ENCODE data around the gene NMT2.

NMT2 gene

GRCh38 chr10:15181576-15182156 is 13.2 kb upstream of the NMT2 start:
- DNase-seq (ENCODE audit: low spot score): no peak

GRCh38 chr10:15180736-15181135 is 12.2 kb upstream of the NMT2 start:
- DNase-seq (ENCODE audit: low spot score): no peak

DNA sequence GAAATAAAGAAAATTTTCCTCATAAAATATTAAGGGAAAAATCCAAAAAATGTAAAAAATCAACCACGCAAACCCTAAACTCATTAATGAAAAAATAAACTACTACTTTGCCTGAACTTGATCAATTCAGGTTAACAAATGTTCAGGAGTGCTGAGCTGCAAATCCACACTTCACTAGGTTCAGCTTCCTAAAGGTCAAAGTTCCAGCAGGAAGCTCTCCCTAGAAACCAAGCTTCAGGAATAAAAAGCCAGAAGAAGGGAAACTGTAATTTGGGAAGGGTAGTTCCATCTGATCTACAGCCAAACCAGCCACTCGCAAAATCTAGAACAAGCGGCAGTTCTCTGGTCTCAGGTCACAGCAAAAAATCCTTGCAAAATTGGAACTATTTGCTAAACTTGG is 7.8 kb upstream of the NMT2 start:
- no peak for DNase-seq (ENCODE audit: low spot score)

DNA sequence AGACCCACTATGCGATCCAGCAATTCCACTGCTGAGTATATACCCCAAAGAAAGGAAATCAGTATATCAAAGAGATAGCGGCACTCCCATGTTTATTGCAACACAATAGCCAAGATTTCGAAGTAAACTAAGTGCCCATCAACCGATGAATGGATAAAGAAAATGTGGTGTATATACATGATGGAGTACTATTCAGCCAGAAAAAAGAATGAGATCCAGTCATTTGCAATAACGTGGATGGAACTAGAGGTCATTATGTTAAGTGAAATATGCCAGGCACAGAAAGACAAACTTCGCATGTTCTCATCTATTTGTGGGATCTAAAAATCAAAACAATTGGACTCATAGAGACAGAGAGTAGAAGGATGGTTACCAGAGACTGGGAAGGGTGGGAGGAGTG is 7.1 kb upstream of the NMT2 start:
- DNase-seq (ENCODE audit: low spot score): no peak

GRCh38 chr10:15172306-15172840 is 3.9 kb upstream of the NMT2 start:
- no peak for DNase-seq (ENCODE audit: low spot score)

DNA sequence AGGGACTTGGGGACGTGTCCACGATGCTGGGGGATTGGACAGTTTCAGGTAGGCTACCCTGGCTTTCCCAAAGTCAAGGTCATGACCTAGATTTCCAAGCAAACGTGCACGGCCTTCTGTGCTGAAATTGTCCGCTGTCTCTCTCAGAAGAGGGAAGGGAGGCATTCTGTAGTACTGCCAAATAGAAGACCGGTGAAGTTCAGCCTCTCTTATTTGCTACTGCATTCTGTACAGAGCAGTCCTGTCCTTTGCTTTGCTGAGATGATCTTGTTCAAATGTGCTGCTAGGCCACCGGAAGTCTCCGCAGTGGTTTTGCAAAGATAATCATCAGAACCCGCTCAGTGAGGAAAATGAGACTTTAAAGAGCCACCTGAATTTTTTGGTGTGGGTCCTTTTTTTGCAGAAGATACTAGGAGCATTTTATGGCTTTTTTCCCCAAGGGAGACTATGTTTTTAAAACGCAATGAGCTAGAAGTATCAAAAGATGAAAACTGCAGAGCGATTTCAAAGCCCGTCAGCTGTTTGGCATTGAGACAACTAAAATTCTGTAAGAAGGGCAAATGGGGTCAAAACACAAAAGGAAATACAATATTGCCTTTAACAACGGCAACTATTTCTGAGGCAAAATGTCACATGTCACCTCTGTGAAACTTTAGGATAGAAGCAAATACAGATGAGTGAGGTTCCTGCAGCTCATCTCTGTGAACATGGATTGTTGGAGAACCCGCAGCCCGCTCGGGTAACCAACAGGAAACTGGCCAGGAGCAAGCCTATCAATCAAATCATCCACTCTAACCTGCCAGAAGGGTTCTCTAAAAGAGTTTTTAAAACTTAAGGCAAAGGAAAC is 1.3 kb upstream of the NMT2 start:
- DNase-seq (ENCODE audit: low spot score): no peak

DNA sequence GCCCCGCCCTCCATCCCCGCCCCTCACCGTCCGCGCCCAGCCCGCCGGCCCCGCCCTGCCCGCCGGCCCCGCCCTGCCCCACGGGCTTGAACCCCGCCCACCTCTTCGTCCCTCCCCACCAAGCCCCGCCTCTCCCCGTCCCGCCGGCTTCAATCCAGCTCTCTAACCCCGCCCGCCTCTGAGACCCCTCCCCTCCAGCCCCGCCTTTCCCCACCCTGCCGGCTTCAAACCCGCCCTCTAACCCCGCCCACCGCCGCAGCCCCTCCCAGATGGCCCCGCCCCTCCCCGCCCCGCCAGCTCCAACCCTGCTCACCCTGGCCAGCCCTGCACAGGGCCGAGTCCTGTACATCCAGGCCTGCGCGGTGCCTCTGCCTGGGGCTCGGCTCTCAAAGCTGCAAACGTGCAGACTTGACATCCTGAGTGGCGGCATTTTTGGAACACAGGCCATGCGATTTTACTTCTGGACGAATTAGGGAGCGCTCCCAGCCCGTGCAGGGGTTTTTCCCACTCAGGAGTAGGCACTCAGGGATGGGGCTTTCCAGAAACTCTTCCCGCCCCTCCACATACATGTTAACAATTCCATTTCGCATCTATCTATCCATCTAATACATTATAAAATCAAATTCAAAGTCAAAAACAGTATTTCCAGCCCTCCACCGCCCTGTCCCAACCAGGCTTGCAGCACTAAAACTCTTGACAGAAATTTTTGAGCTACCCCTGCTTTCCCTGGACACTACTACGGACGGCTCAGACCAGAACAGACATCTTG is 477 bp upstream of the NMT2 start:
- DNase-seq (ENCODE audit: low spot score): peak; percentile 88

- DNase-seq (ENCODE audit: low spot score): no peak
Measured at GRCh38 chr10:15167411-15168290, 842 bp downstream of the NMT2 start.

GRCh38 chr10:15166325-15166724 is 2.2 kb downstream of the NMT2 start:
- no peak for DNase-seq (ENCODE audit: low spot score)

- DNase-seq (ENCODE audit: low spot score): no peak
Measured at GRCh38 chr10:15163253-15163828, 5.2 kb downstream of the NMT2 start.

GRCh38 chr10:15158972-15159371 is 9.5 kb downstream of the NMT2 start:
- DNase-seq (ENCODE audit: low spot score): no peak

DNA sequence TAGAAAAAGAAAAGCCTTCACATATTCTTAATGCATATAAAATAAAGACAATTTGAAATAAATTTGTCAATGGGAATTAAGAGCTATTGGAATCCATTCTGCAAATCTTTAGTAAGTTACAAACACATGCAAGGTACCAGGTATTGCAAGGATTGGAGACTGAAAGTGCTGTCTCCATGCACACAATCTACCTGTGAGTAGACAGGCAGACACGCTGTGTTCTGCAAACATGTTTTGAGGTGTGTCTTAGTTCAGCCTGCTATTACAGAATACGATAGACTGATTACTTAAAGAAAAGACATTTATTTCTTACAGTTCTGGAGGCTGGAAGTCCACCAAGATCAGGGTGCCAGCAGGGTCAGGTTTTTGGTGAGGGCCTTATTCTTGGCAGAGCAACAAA is 10.0 kb downstream of the NMT2 start:
- DNase-seq (ENCODE audit: low spot score): no peak

DNA sequence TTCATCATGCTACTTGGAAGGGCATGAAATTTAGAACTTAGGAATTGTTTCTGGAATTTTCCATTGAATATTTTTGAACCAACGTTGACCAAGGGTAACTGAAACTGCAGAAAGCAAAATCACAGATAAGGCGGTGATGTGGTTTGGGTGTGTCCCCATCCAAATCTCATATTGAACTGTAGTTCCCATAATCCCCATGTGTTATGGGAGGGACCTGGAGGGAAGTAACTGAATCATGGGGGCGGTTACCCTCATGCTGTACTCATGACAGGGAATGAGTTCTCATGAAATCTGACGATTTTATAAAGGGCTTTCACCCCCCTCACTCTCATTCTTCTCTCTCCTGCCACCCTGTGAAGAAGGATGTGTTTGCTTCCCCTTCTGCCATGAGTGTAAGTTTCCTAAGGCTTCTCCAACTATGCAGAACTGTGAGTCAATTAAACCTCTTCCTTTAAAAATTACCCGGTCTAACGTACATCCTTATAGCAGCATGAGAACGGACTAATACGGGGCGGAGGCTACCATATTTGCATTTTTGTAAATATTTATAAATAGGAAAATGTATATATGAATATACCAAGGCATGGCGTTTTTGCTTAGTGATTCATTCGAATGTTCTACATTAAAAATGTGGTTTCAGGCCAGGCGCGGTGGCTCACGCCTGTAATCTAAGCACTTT is 12.4 kb downstream of the NMT2 start:
- no peak for DNase-seq (ENCODE audit: low spot score)

GRCh38 chr10:15152556-15152955 is 15.9 kb downstream of the NMT2 start:
- DNase-seq (ENCODE audit: low spot score): no peak

DNA sequence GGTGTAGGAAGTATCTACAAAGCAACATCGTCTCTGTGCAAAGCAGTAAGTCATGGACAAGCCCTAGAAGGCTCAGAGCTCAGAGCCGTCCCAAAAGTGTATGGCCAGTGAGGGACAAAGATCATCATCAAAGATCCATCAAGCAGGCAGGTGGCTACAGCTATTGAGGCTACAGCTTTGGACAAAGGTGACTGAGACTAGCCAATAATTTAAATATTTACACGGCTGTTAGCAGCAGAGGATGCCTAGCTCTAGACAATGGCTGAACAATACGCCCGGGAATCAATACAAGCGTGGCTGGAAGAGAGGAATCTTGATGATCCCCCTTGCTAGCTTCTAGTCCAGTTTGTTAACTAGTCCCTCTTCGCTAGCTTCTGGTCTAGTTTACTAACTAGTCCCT is 17.9 kb downstream of the NMT2 start:
- no peak for DNase-seq (ENCODE audit: low spot score)

- DNase-seq (ENCODE audit: low spot score): no peak
Measured at GRCh38 chr10:15149042-15149771, 19.3 kb downstream of the NMT2 start.

- no peak for DNase-seq (ENCODE audit: low spot score)
Measured at GRCh38 chr10:15147594-15148392, 20.7 kb downstream of the NMT2 start.

- DNase-seq (ENCODE audit: low spot score): no peak
Measured at GRCh38 chr10:15146366-15146765, 22.1 kb downstream of the NMT2 start.

GRCh38 chr10:15144788-15145187 is 23.7 kb downstream of the NMT2 start:
- DNase-seq (ENCODE audit: low spot score): no peak
